Measurements from ENCODE around the gene CD7. TPM values are rescaled to one million over a fixed set of nuclear protein-coding genes. Genes with fewer than 3 reads are reported as not detected.
"Not testable (repeated sequence)": the region's sequence is repeated elsewhere in the genome, so short reads cannot be mapped to it uniquely, and the experiment has no call there.

CD7 gene
- total RNA-seq, 1 experiment from 2014 or later = not detected

GRCh38 chr17:82361885-82362633 is 44.7 kb upstream of the CD7 start:
- POLR2A ChIA-PET (ENCODE audit: low non-redundant PET) = interaction anchor here (0.6 kb wide), 1 partner anchor 529 kb away, joined by 4 read pairs; the partner anchor contains the start of gene MCRIP1
- no peak overlapping the region for H3K27ac ChIP-seq (ENCODE audit: low read depth, low read length, poor library complexity, severe bottlenecking)
- TF ChIP-seq CTCF (conservative IDR thresholded peaks at IDR 0.05; ENCODE audit: low read depth, low read length) (no peak), EZH2 (IDR thresholded peaks at IDR 0.05; ENCODE audit: borderline replicate concordance, low read depth, low read length, poor library complexity, severe bottlenecking) (no peak)
- no peak for DNase-seq (ENCODE audit: low spot score)
- CTCF ChIA-PET = interaction anchor here (0.9 kb wide), 1 partner anchor 412 kb away, joined by 5 read pairs; no protein-coding TSS in a partner anchor
- intact Hi-C loops (cut with micrococcal nuclease; ENCODE audit: unreplicated experiment) = no loop called here
- no peaks in the 10 kb centered on the region for H3K27me3 ChIP-seq (replicated peaks; ENCODE audit: insufficient read depth, low read depth, low read length, poor library complexity)
- no peaks in the 10 kb centered on the region for H3K9me3 ChIP-seq (ENCODE audit: low read depth, low read length, poor library complexity, severe bottlenecking)
- no peak overlapping the region for H3K4me3 ChIP-seq (ENCODE audit: low read depth, low read length, poor library complexity, severe bottlenecking)
- no TSS peak for BruUV-seq (replicated peaks)
- H3K4me1 ChIP-seq (ENCODE audit: insufficient read depth, low read length, poor library complexity, severe bottlenecking) = peaks cover 4% of the 10 kb centered on the region
- no peaks in the 10 kb centered on the region for H3K36me3 ChIP-seq (ENCODE audit: insufficient read depth, low read length, poor library complexity, severe bottlenecking)

- H3K27ac ChIP-seq (ENCODE audit: low read depth, low read length, poor library complexity, severe bottlenecking); DNase-seq (ENCODE audit: low spot score); H3K4me3 ChIP-seq (ENCODE audit: low read depth, low read length, poor library complexity, severe bottlenecking); intact Hi-C loops (cut with micrococcal nuclease; ENCODE audit: unreplicated experiment); H3K27me3 ChIP-seq (replicated peaks; ENCODE audit: insufficient read depth, low read depth, low read length, poor library complexity); H3K36me3 ChIP-seq (ENCODE audit: insufficient read depth, low read length, poor library complexity, severe bottlenecking); H3K9me3 ChIP-seq (ENCODE audit: low read depth, low read length, poor library complexity, severe bottlenecking); BruUV-seq (replicated peaks); CTCF ChIA-PET; H3K4me1 ChIP-seq (ENCODE audit: insufficient read depth, low read length, poor library complexity, severe bottlenecking): not testable (repeated sequence)
- POLR2A ChIA-PET (ENCODE audit: low non-redundant PET) = interaction anchor here (0.7 kb wide), 1 partner anchor 220 kb away, joined by 4 read pairs; no protein-coding TSS in a partner anchor
These were observed 42.2 kb upstream of the CD7 start for GRCh38 chr17:82359451-82360074.

DNA sequence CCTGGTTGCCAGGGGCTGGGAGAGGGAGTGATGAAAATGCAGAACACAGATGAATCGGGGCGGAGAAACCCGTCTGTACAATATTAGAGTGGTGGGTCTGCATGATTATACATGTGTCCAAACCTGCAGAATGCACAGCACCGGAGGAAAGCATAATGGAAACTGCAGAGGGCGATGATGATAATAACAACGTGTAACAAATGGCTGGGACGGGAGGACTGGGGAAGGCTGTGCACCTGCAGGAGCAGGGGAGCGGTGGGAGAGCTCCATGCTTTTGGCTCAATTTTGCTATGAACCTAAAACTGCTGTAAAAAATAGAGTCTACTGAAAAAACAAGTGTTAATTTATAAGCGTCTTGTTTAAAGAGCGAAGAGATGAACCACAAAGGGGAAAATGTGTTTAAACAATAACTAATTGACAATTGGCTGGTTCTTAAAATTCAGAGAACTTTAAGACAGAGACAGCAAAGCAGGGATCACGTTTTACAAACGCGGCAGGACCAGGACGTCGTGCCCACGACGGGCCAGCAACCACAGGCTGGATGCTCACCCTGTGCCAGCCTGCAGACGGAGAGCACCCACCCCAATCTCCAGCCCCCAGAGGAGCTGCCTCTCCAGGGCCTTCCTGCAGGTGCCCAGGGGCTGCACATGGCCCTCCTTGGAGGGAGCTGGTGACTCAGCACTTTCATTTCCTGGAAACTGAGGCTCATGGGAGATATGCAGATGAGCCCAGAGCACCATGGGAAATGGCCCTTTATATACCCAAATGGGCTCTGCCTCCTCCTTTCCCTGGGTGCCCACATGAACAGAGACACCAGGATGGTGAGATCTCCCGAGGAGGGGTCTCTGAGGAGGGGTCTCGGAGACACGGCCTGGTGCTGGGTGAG is 41.3 kb upstream of the CD7 start, which contains the start of gene TEX19:
TEX19 (plus strand) TSS at position 783 of the 886 bp plus-strand sequence. CDS start 2,904 bp downstream, outside the sequence.
- no peak for TF ChIP-seq CTCF (conservative IDR thresholded peaks at IDR 0.05; ENCODE audit: low read depth, low read length)
- TF ChIP-seq EZH2 (IDR thresholded peaks at IDR 0.05; ENCODE audit: borderline replicate concordance, low read depth, low read length, poor library complexity, severe bottlenecking) = no peak
- ChIA-PET CTCF (no interaction called here), POLR2A (ENCODE audit: low non-redundant PET) (interaction anchor here (0.7 kb wide), 1 partner anchor 221 kb away, joined by 4 read pairs; no protein-coding TSS in a partner anchor)
- DNase-seq (ENCODE audit: low spot score) = peak; percentile 72
- no peaks in the 10 kb centered on the region for H3K36me3 ChIP-seq (ENCODE audit: insufficient read depth, low read length, poor library complexity, severe bottlenecking)
- no peak within 1 kb of the TSS for H3K4me3 ChIP-seq (ENCODE audit: low read depth, low read length, poor library complexity, severe bottlenecking)
- H3K27ac ChIP-seq (ENCODE audit: low read depth, low read length, poor library complexity, severe bottlenecking) = peak within 1 kb of the TSS; percentile 29
- H3K27me3 ChIP-seq (replicated peaks; ENCODE audit: insufficient read depth, low read depth, low read length, poor library complexity) = no peaks in the 10 kb centered on the region
- TSS peak; percentile 89 for BruUV-seq (replicated peaks)
- H3K4me1 ChIP-seq (ENCODE audit: insufficient read depth, low read length, poor library complexity, severe bottlenecking) = no peaks in the 10 kb centered on the region
- intact Hi-C loops (cut with micrococcal nuclease; ENCODE audit: unreplicated experiment) = no loop called here
- H3K9me3 ChIP-seq (ENCODE audit: low read depth, low read length, poor library complexity, severe bottlenecking) = no peaks in the 10 kb centered on the region

Measured in A673 (cell line).